Vagina (tissue), 2 donors: Measurements from ENCODE around the gene MAPRE2. TPM values are rescaled to one million over a fixed set of nuclear protein-coding genes. Genes with fewer than 3 reads are reported as not detected.

Source experiments
- DNase-seq, 2 donors: peaks; one replicate each; pipeline ENCODE4 v3.0.0-alpha.2; 2017; ENCODE audit errors: extremely low spot score in 2 of 2
- H3K27ac ChIP-seq: fragments of 200-600 bp; sonication (generic); one replicate; pipeline ENCODE4 v1.5.1; 2019
- H3K27me3 ChIP-seq: fragments of 200-600 bp; sonication (generic); one replicate; pipeline ENCODE4 v1.5.1; 2019
- H3K36me3 ChIP-seq, 2 donors: fragments of 200-600 bp; sonication (generic); one replicate each; pipeline ENCODE4 v1.5.1; 2017 to 2019
- H3K4me1 ChIP-seq: fragments of 200-600 bp; sonication (generic); one replicate; pipeline ENCODE4 v1.5.1; 2019
- H3K4me3 ChIP-seq, 2 donors: fragments of 200-600 bp; sonication (generic); 1 replicate in 1 of 2; 2 replicates in 1 of 2; pipeline ENCODE4 v1.5.1; 2016 to 2019
- H3K9me3 ChIP-seq: fragments of 200-600 bp; sonication (generic); one replicate; pipeline ENCODE4 v1.5.1; 2019
- CTCF ChIP-seq, 3 experiments: fragments of 450-650 bp in 2 of 3; fragments of 200-600 bp in 1 of 3; sonication (generic) in 1 of 3; IDR thresholded peaks; one replicate each; pipeline ENCODE4 v1.5.1; 2017 to 2019; ENCODE audit warnings: antibody characterized with exemption in 3 of 3, mild to moderate bottlenecking in 2 of 3, moderate library complexity in 2 of 3
- POLR2A ChIP-seq, 2 donors: fragments of 450-650 bp; IDR thresholded peaks; one replicate each; pipeline ENCODE4 v1.6.1; 2017; ENCODE audit warnings: antibody characterized with exemption in 2 of 2, mild to moderate bottlenecking in 2 of 2, moderate library complexity in 2 of 2
- POLR2AphosphoS5 ChIP-seq, 2 donors: sonication (generic); formaldehyde crosslinking; IDR thresholded peaks; one replicate each; pipeline ENCODE4 v1.9.0; 2017; ENCODE audit warnings: antibody characterized with exemption in 2 of 2, mild to moderate bottlenecking in 2 of 2, low read depth in 1 of 2; ENCODE audit not compliant: insufficient read depth in 1 of 2
- intact Hi-C: fragments of 100-400 bp; cut with DNase I; formaldehyde crosslinking; loops from one replicate; pipeline ENCODE4 v1.15.1; 2023
- total RNA-seq: library from RNA; depleted of rRNA; stranded (reverse); fragments of >200 nt; gene quantifications from one replicate; pipeline ENCODE4 v1.2.3, GENCODE V29; 2016

Gene MAPRE2
- total RNA-seq, 1 donor from 2014 or later: 21.4 TPM

- Histone ChIP-seq H3K4me1 (peaks cover 5% of the 10 kb centered on the region), H3K36me3 (no peaks in the 10 kb centered on the region), H3K27ac (no peak overlapping the region), H3K4me3 (no peak overlapping the region), H3K27me3 (no peaks in the 10 kb centered on the region), H3K9me3 (no peaks in the 10 kb centered on the region)
- DNase-seq: no peak
- no peak for TF ChIP-seq POLR2AphosphoS5 (IDR thresholded peaks at IDR 0.05; ENCODE audit: insufficient read depth in 1 of 2, low read depth in 1 of 2)
- no peak for TF ChIP-seq POLR2A (IDR thresholded peaks at IDR 0.05)
- no peak for TF ChIP-seq CTCF (IDR thresholded peaks at IDR 0.05)
- intact Hi-C loops: no loop called here
Measured at GRCh38 chr18:35159782-35160181, 118.6 kb downstream of the MAPRE2 start.

GRCh38 chr18:35161485-35161884, 120.3 kb downstream of the MAPRE2 start:
- Histone ChIP-seq H3K36me3 (no peaks in the 10 kb centered on the region), H3K4me3 (no peak overlapping the region), H3K27me3 (no peaks in the 10 kb centered on the region), H3K4me1 (no peaks in the 10 kb centered on the region), H3K9me3 (no peaks in the 10 kb centered on the region), H3K27ac (no peak overlapping the region)
- intact Hi-C loops: no loop called here
- DNase-seq: no peak
- no peak for TF ChIP-seq POLR2AphosphoS5 (IDR thresholded peaks at IDR 0.05; ENCODE audit: insufficient read depth in 1 of 2, low read depth in 1 of 2)
- TF ChIP-seq CTCF (IDR thresholded peaks at IDR 0.05): no peak
- no peak for TF ChIP-seq POLR2A (IDR thresholded peaks at IDR 0.05)

GRCh38 chr18:35161934-35162333, 120.7 kb downstream of the MAPRE2 start:
- Histone ChIP-seq H3K9me3 (no peaks in the 10 kb centered on the region), H3K4me3 (no peak overlapping the region), H3K27me3 (no peaks in the 10 kb centered on the region), H3K27ac (no peak overlapping the region), H3K36me3 (no peaks in the 10 kb centered on the region), H3K4me1 (no peaks in the 10 kb centered on the region)
- TF ChIP-seq CTCF (IDR thresholded peaks at IDR 0.05) (no peak), POLR2A (IDR thresholded peaks at IDR 0.05) (no peak), POLR2AphosphoS5 (IDR thresholded peaks at IDR 0.05; ENCODE audit: insufficient read depth in 1 of 2, low read depth in 1 of 2) (no peak)
- intact Hi-C loops: no loop called here
- DNase-seq: no peak

- no peak overlapping the region for H3K4me3 ChIP-seq
- H3K36me3 ChIP-seq: no peaks in the 10 kb centered on the region
- intact Hi-C loops: no loop called here
- no peaks in the 10 kb centered on the region for H3K27me3 ChIP-seq
- no peak overlapping the region for H3K27ac ChIP-seq
- TF ChIP-seq POLR2AphosphoS5 (IDR thresholded peaks at IDR 0.05; ENCODE audit: insufficient read depth in 1 of 2, low read depth in 1 of 2) (no peak), CTCF (IDR thresholded peaks at IDR 0.05) (no peak), POLR2A (IDR thresholded peaks at IDR 0.05) (no peak)
- no peaks in the 10 kb centered on the region for H3K4me1 ChIP-seq
- no peak for DNase-seq
- H3K9me3 ChIP-seq: no peaks in the 10 kb centered on the region
Measured at GRCh38 chr18:35163014-35163539, 121.9 kb downstream of the MAPRE2 start.

- no peaks in the 10 kb centered on the region for H3K27me3 ChIP-seq
Measured at GRCh38 chr18:35163721-35164120, 122.5 kb downstream of the MAPRE2 start.

More at GRCh38 chr18:35163721-35164120, 122.5 kb downstream of the MAPRE2 start:
- Histone ChIP-seq H3K27ac (no peak overlapping the region), H3K9me3 (no peaks in the 10 kb centered on the region), H3K36me3 (no peaks in the 10 kb centered on the region), H3K4me3 (no peak overlapping the region), H3K4me1 (no peaks in the 10 kb centered on the region)
- TF ChIP-seq POLR2AphosphoS5 (IDR thresholded peaks at IDR 0.05; ENCODE audit: insufficient read depth in 1 of 2, low read depth in 1 of 2) (no peak), CTCF (IDR thresholded peaks at IDR 0.05) (no peak), POLR2A (IDR thresholded peaks at IDR 0.05) (no peak)
- DNase-seq: no peak
- intact Hi-C loops: no loop called here
